ENCODE measurements around the gene COQ4.

Gene COQ4

GRCh38 chr9:128342971-128343680 lies 20.5 kb downstream of the COQ4 start:
- no peak for DNase-seq

GRCh38 chr9:128343855-128344254 lies 21.2 kb downstream of the COQ4 start:
- no peak for DNase-seq

- DNase-seq: no peak
These were observed 22.4 kb downstream of the COQ4 start for GRCh38 chr9:128344931-128345605.

GRCh38 chr9:128349125-128349524 lies 26.5 kb downstream of the COQ4 start:
- DNase-seq: no peak

GRCh38 chr9:128349772-128350171 lies 27.1 kb downstream of the COQ4 start:
- DNase-seq: no peak

GRCh38 chr9:128355451-128355850 lies 32.8 kb downstream of the COQ4 start:
- no peak for DNase-seq

- no peak for DNase-seq
These were observed 35.5 kb downstream of the COQ4 start for GRCh38 chr9:128358090-128358489.

- DNase-seq: no peak
These were observed 36.2 kb downstream of the COQ4 start for GRCh38 chr9:128358861-128359260.

GRCh38 chr9:128360826-128361225 lies 38.2 kb downstream of the COQ4 start:
- DNase-seq: no peak

- DNase-seq: no peak
These were observed 38.8 kb downstream of the COQ4 start for GRCh38 chr9:128361296-128361985.

- DNase-seq: peak; percentile 84
These were observed 39.5 kb downstream of the COQ4 start for GRCh38 chr9:128361986-128362646.

- DNase-seq: no peak
These were observed 40.1 kb downstream of the COQ4 start for GRCh38 chr9:128362774-128363173.

GRCh38 chr9:128365525-128365924 lies 42.9 kb downstream of the COQ4 start:
- no peak for DNase-seq

GRCh38 chr9:128369024-128369706 lies 46.5 kb downstream of the COQ4 start:
- no peak for DNase-seq

- DNase-seq: no peak
These were observed 47.7 kb downstream of the COQ4 start for GRCh38 chr9:128370367-128370751.

GRCh38 chr9:128370752-128371629 lies 48.4 kb downstream of the COQ4 start, which contains the start of gene URM1:
Gene URM1, plus strand, starts transcription at chr9:128371374. Its CDS starts 7 bp downstream, at chr9:128371381.
- peak; percentile 97 for DNase-seq

GRCh38 chr9:128371630-128372117 lies 49.0 kb downstream of the COQ4 start:
- DNase-seq: peak; percentile 14

- DNase-seq: peak; percentile 88
These were observed 49.6 kb downstream of the COQ4 start for GRCh38 chr9:128372188-128372641.

- peak; percentile 50 for DNase-seq
These were observed 50.1 kb downstream of the COQ4 start for GRCh38 chr9:128372784-128373183.

- no peak for DNase-seq
These were observed 51.6 kb downstream of the COQ4 start for GRCh38 chr9:128374221-128374675.

- no peak for DNase-seq
These were observed 53.2 kb downstream of the COQ4 start for GRCh38 chr9:128375865-128376264.

Data from hematopoietic multipotent progenitor cell treated with erythropoietin and hydrocortisone succinate and interleukin-3 and kit ligand, for 8 days (in vitro differentiated cells).